H9 (cell line): ENCODE data around the gene FTO. TPM values are rescaled to one million over a fixed set of nuclear protein-coding genes. Genes with fewer than 3 reads are reported as not detected.

Source experiments
- DNase-seq: peaks from one replicate; pipeline ENCODE4 v3.0.0-alpha.2; 2017
- H2AFZ ChIP-seq: one replicate; pipeline ENCODE4 v1.6.1; 2013; ENCODE audit warnings: mild to moderate bottlenecking, low read length, control low read depth, moderate library complexity
- H2AK5ac ChIP-seq: 2 replicates; pipeline ENCODE4 v1.6.1; 2013; ENCODE audit warnings: low read length, control low read depth, mixed read lengths; ENCODE audit not compliant: insufficient read length
- H2BK120ac ChIP-seq: one replicate; pipeline ENCODE4 v1.6.1; 2013; ENCODE audit warnings: low read depth, mild to moderate bottlenecking, low read length, control low read depth, inconsistent platforms; ENCODE audit not compliant: poor library complexity, severe bottlenecking
- H2BK12ac ChIP-seq: 2 replicates; pipeline ENCODE4 v1.6.1; 2013; ENCODE audit warnings: low read length, control low read depth, mixed read lengths, low read depth; ENCODE audit not compliant: insufficient read length
- H2BK15ac ChIP-seq: 2 replicates; pipeline ENCODE4 v1.6.1; 2013; ENCODE audit warnings: low read depth, low read length, control low read depth
- H2BK20ac ChIP-seq: one replicate; pipeline ENCODE4 v1.6.1; 2013; ENCODE audit warnings: low read depth, mild to moderate bottlenecking, low read length, control low read depth, inconsistent platforms; ENCODE audit not compliant: poor library complexity, severe bottlenecking
- H2BK5ac ChIP-seq: 2 replicates; pipeline ENCODE4 v1.6.1; 2013; ENCODE audit warnings: low read length, control low read depth, mixed read lengths; ENCODE audit not compliant: insufficient read length
- H3K14ac ChIP-seq: 2 replicates; pipeline ENCODE4 v1.6.1; 2013; ENCODE audit warnings: low read length, control low read depth; ENCODE audit not compliant: insufficient read depth
- H3K18ac ChIP-seq: 2 replicates; pipeline ENCODE4 v1.6.1; 2013; ENCODE audit warnings: low read depth, mild to moderate bottlenecking, mixed read lengths, low read length, control low read depth; ENCODE audit not compliant: insufficient read length
- H3K23ac ChIP-seq: 2 replicates; pipeline ENCODE4 v1.6.1; 2013; ENCODE audit warnings: low read length, control low read depth, mixed read lengths, low read depth; ENCODE audit not compliant: insufficient read length
- H3K23me2 ChIP-seq: 2 replicates; pipeline ENCODE4 v1.6.1; 2013; ENCODE audit warnings: low read depth, mild to moderate bottlenecking, mixed read lengths, low read length, control low read depth; ENCODE audit not compliant: insufficient read length, poor library complexity, severe bottlenecking
- H3K27ac ChIP-seq: 2 replicates; pipeline ENCODE4 v1.5.1; 2013; ENCODE audit warnings: low read length, control low read depth, mixed read lengths, low read depth; ENCODE audit not compliant: insufficient read length
- H3K27me3 ChIP-seq: 2 replicates; pipeline ENCODE4 v1.6.1; 2013; ENCODE audit warnings: low read length, control low read depth, inconsistent platforms; ENCODE audit not compliant: insufficient read depth
- H3K4ac ChIP-seq: 2 replicates; pipeline ENCODE4 v1.6.1; 2013; ENCODE audit warnings: low read depth, mild to moderate bottlenecking, control low read depth, inconsistent platforms, low read length, moderate library complexity
- H3K4me1 ChIP-seq: 2 replicates; pipeline ENCODE4 v1.6.1; 2013; ENCODE audit warnings: low read length, control low read depth, inconsistent platforms; ENCODE audit not compliant: insufficient read depth
- H3K4me2 ChIP-seq: 2 replicates; pipeline ENCODE4 v1.6.1; 2013; ENCODE audit warnings: low read length, control low read depth, mixed read lengths; ENCODE audit not compliant: insufficient read length, insufficient read depth
- H3K56ac ChIP-seq: 2 replicates; pipeline ENCODE4 v1.6.1; 2013; ENCODE audit warnings: low read depth, mild to moderate bottlenecking, mixed read lengths, low read length, control low read depth; ENCODE audit not compliant: insufficient read length
- H3K79me1 ChIP-seq: 2 replicates; pipeline ENCODE4 v1.6.1; 2013; ENCODE audit warnings: low read depth, mild to moderate bottlenecking, moderate library complexity, low read length, control low read depth, inconsistent platforms; ENCODE audit not compliant: insufficient read depth, poor library complexity, severe bottlenecking
- H3K79me2 ChIP-seq: 2 replicates; pipeline ENCODE4 v1.6.1; 2013; ENCODE audit warnings: low read length, control low read depth, inconsistent platforms; ENCODE audit not compliant: insufficient read depth
- H3K9ac ChIP-seq: 2 replicates; pipeline ENCODE4 v1.6.1; 2013; ENCODE audit warnings: low read length, control low read depth, mixed read lengths; ENCODE audit not compliant: insufficient read length; ENCODE audit errors: extremely low read depth
- H3K9me3 ChIP-seq: one replicate; pipeline ENCODE4 v1.6.1; 2013; ENCODE audit warnings: low read depth, low read length, inconsistent platforms; ENCODE audit not compliant: control insufficient read depth
- H3T11ph ChIP-seq: one replicate; pipeline ENCODE4 v1.6.1; 2013; ENCODE audit warnings: mild to moderate bottlenecking, low read length, control low read depth, inconsistent platforms
- H4K20me1 ChIP-seq: one replicate; pipeline ENCODE4 v1.6.1; 2013; ENCODE audit not compliant: control insufficient read depth, insufficient read length, insufficient read depth
- H4K5ac ChIP-seq: 2 replicates; pipeline ENCODE4 v1.6.1; 2013; ENCODE audit warnings: low read depth, mild to moderate bottlenecking, mixed read lengths, low read length, control low read depth; ENCODE audit not compliant: insufficient read length
- H4K8ac ChIP-seq: replicated peaks from 2 replicates; pipeline ENCODE4 v1.6.1; 2013; ENCODE audit warnings: low read length, control low read depth, mixed read lengths, low read depth; ENCODE audit not compliant: insufficient read length
- H4K91ac ChIP-seq: 2 replicates; pipeline ENCODE4 v1.6.1; 2013; ENCODE audit warnings: low read depth, mild to moderate bottlenecking, moderate library complexity, mixed read lengths, low read length, control low read depth; ENCODE audit not compliant: insufficient read length
- H3K27ac Mint-ChIP-seq, 3 experiments: 2 replicates in 2 of 3; 3 replicates in 1 of 3; pipeline ENCODE4 v1.8.0; 2020 to 2021; ENCODE audit warnings: mixed read lengths in 3 of 3, mild to moderate bottlenecking in 1 of 3, moderate library complexity in 1 of 3
- H3K27me3 Mint-ChIP-seq: 2 replicates; pipeline ENCODE4 v1.8.0; 2021; ENCODE audit warnings: low read depth, mild to moderate bottlenecking, moderate library complexity, mixed read lengths
- H3K36me3 Mint-ChIP-seq, 3 experiments: 2 replicates in 2 of 3; 3 replicates in 1 of 3; pipeline ENCODE4 v1.8.0; 2020 to 2021; ENCODE audit warnings: low read depth in 3 of 3, mixed read lengths in 3 of 3; ENCODE audit not compliant: insufficient read depth in 1 of 3
- H3K4me1 Mint-ChIP-seq, 2 experiments: 2 replicates each; pipeline ENCODE4 v1.8.0; 2020; ENCODE audit warnings: mixed read lengths in 2 of 2
- H3K4me3 Mint-ChIP-seq, 2 experiments: 2 replicates in 1 of 2; 3 replicates in 1 of 2; pipeline ENCODE4 v1.8.0; 2020 to 2021; ENCODE audit warnings: mild to moderate bottlenecking in 2 of 2, mixed read lengths in 2 of 2, moderate library complexity in 1 of 2
- H3K9me3 Mint-ChIP-seq, 2 experiments: 2 replicates in 1 of 2; 3 replicates in 1 of 2; pipeline ENCODE4 v1.8.0; 2020; ENCODE audit warnings: mild to moderate bottlenecking in 2 of 2, mixed read lengths in 2 of 2, moderate library complexity in 1 of 2
- WGBS: extraction: QIAGEN DNeasy Blood & Tissue Kit; methylation state at CpG from one replicate; pipeline ENCODE4 v1.1.7; 2013; ENCODE audit warnings: missing lambda C conversion rate, low lambda C conversion rate, mixed read lengths; ENCODE audit not compliant: insufficient read length; ENCODE audit errors: extremely low coverage; 5-methylcytosine and 5-hydroxymethylcytosine counted together
- total RNA-seq: library from RNA; stranded (reverse); gene quantifications from 2 replicates; pipeline ENCODE4 v1.2.1, GENCODE V29; 2021
- TF ChIP-seq, protein P1 (sequence below): fragments of 200-600 bp; sonication (generic); conservative IDR thresholded peaks from 3 replicates; pipeline ENCODE4 v1.8.0; 2021; ENCODE audit warnings: antibody characterized with exemption, mild to moderate bottlenecking

Gene FTO
- total RNA-seq, 1 experiment from 2014 or later: 67.9 TPM

DNA sequence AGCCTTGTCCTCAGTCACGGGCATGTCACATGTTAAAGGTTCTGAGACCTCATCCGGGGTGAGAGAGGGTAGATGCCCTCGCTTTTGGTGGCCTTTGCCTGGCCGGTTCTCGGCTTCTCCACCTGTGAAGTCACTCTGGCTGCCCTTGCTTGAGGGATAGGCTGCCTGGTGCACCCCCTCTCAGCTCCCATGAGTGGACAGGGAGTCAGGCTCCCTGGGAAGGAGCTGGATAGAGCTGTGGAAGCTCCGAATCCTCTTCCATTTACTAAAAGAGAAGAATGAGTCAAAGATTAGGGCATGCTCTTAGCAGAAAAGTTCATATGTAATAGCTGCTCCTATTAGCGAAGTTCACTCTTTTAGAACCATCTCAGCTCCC lies 440.6 kb downstream of the FTO start:
- H3K14ac ChIP-seq: no peak overlapping the region
- H3K9me3 ChIP-seq: no peaks in the 10 kb centered on the region
- no peaks in the 10 kb centered on the region for H3K36me3 Mint-ChIP-seq
- H2BK5ac ChIP-seq: no peak overlapping the region
- no peak overlapping the region for H3K56ac ChIP-seq
- peaks cover 3 to 4% of the 10 kb centered on the region in 2 experiments; a peak in 3 of 5 replicates for H3K9me3 Mint-ChIP-seq
- H3K18ac ChIP-seq: no peak overlapping the region
- H3K27me3 ChIP-seq: no peaks in the 10 kb centered on the region
- H2BK12ac ChIP-seq: no peak overlapping the region
- no peak overlapping the region for H2BK120ac ChIP-seq
- H3K4me1 ChIP-seq: no peaks in the 10 kb centered on the region; the same call in 1 of the 2 replicates
- no peak overlapping the region for H3K27ac Mint-ChIP-seq
- H3K4me1 Mint-ChIP-seq: peaks cover 6 to 9% of the 10 kb centered on the region in 2 experiments
- H4K20me1 ChIP-seq: no peaks in the 10 kb centered on the region
- no peak overlapping the region for H2BK20ac ChIP-seq
- H4K8ac ChIP-seq: no peak overlapping the region
- TF ChIP-seq, protein P1, sequence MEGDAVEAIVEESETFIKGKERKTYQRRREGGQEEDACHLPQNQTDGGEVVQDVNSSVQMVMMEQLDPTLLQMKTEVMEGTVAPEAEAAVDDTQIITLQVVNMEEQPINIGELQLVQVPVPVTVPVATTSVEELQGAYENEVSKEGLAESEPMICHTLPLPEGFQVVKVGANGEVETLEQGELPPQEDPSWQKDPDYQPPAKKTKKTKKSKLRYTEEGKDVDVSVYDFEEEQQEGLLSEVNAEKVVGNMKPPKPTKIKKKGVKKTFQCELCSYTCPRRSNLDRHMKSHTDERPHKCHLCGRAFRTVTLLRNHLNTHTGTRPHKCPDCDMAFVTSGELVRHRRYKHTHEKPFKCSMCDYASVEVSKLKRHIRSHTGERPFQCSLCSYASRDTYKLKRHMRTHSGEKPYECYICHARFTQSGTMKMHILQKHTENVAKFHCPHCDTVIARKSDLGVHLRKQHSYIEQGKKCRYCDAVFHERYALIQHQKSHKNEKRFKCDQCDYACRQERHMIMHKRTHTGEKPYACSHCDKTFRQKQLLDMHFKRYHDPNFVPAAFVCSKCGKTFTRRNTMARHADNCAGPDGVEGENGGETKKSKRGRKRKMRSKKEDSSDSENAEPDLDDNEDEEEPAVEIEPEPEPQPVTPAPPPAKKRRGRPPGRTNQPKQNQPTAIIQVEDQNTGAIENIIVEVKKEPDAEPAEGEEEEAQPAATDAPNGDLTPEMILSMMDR: no peak
- H3K27ac ChIP-seq: no peak overlapping the region
- DNase-seq: no peak
- H3K9ac ChIP-seq: no peak overlapping the region
- WGBS: no CpG with 5 or more reads among the region's 7 CpGs
- H3K4ac ChIP-seq: no peak overlapping the region
- H3K23me2 ChIP-seq: no peaks in the 10 kb centered on the region
- H3K79me1 ChIP-seq: no peaks in the 10 kb centered on the region
- no peak overlapping the region for H2AFZ ChIP-seq
- H3K4me3 Mint-ChIP-seq: no peak overlapping the region
- H2AK5ac ChIP-seq: no peak overlapping the region
- no peaks in the 10 kb centered on the region for H3K79me2 ChIP-seq
- H2BK15ac ChIP-seq: no peak overlapping the region
- H3K27me3 Mint-ChIP-seq: no peaks in the 10 kb centered on the region; the same call in 1 of the 2 replicates
- H3K4me2 ChIP-seq: no peak overlapping the region
- H4K91ac ChIP-seq: no peak overlapping the region
- H3K23ac ChIP-seq: no peak overlapping the region
- no peak overlapping the region for H3T11ph ChIP-seq
- no peak overlapping the region for H4K5ac ChIP-seq
